Measurements from ENCODE around the gene USP10.

Gene USP10

GRCh38 chr16:84661418-84662060 is 38.3 kb upstream of the USP10 start:
- Histone ChIP-seq H3K4me3 (ENCODE audit: low read depth, low read length) (no peak overlapping the region), H3K27me3 (ENCODE audit: insufficient read depth, low read depth, severe bottlenecking) (no peaks in the 10 kb centered on the region), H3K27ac (no peak overlapping the region), H3K36me3 (no peaks in the 10 kb centered on the region), H3K9me3 (ENCODE audit: severe bottlenecking) (no peaks in the 10 kb centered on the region)
- TF ChIP-seq CTCF (IDR thresholded peaks at IDR 0.05; ENCODE audit: low read depth, low read length) = no peak
- no peak for DNase-seq

- no peak overlapping the region for H3K27ac ChIP-seq
- H3K27me3 ChIP-seq (ENCODE audit: insufficient read depth, low read depth, severe bottlenecking) = no peaks in the 10 kb centered on the region
- TF ChIP-seq CTCF (IDR thresholded peaks at IDR 0.05; ENCODE audit: low read depth, low read length) = no peak
- no peak for DNase-seq
- H3K36me3 ChIP-seq = no peaks in the 10 kb centered on the region
- no peak overlapping the region for H3K4me3 ChIP-seq (ENCODE audit: low read depth, low read length)
- H3K9me3 ChIP-seq (ENCODE audit: severe bottlenecking) = no peaks in the 10 kb centered on the region
These were observed 37.3 kb upstream of the USP10 start for GRCh38 chr16:84662471-84662870.

GRCh38 chr16:84663433-84664101 is 36.2 kb upstream of the USP10 start:
- H3K36me3 ChIP-seq = no peaks in the 10 kb centered on the region
- no peak overlapping the region for H3K27ac ChIP-seq
- TF ChIP-seq CTCF (IDR thresholded peaks at IDR 0.05; ENCODE audit: low read depth, low read length) = no peak
- no peak overlapping the region for H3K4me3 ChIP-seq (ENCODE audit: low read depth, low read length)
- DNase-seq = no peak
- H3K9me3 ChIP-seq (ENCODE audit: severe bottlenecking) = no peaks in the 10 kb centered on the region
- H3K27me3 ChIP-seq (ENCODE audit: insufficient read depth, low read depth, severe bottlenecking) = no peaks in the 10 kb centered on the region

GRCh38 chr16:84665359-84665758 is 34.4 kb upstream of the USP10 start:
- Histone ChIP-seq H3K36me3 (no peaks in the 10 kb centered on the region), H3K9me3 (ENCODE audit: severe bottlenecking) (no peaks in the 10 kb centered on the region), H3K27me3 (ENCODE audit: insufficient read depth, low read depth, severe bottlenecking) (no peaks in the 10 kb centered on the region), H3K4me3 (ENCODE audit: low read depth, low read length) (no peak overlapping the region), H3K27ac (no peak overlapping the region)
- no peak for TF ChIP-seq CTCF (IDR thresholded peaks at IDR 0.05; ENCODE audit: low read depth, low read length)
- DNase-seq = no peak

GRCh38 chr16:84665843-84666242 is 34.0 kb upstream of the USP10 start:
- no peaks in the 10 kb centered on the region for H3K27me3 ChIP-seq (ENCODE audit: insufficient read depth, low read depth, severe bottlenecking)
- TF ChIP-seq CTCF (IDR thresholded peaks at IDR 0.05; ENCODE audit: low read depth, low read length) = no peak
- no peak overlapping the region for H3K4me3 ChIP-seq (ENCODE audit: low read depth, low read length)
- no peaks in the 10 kb centered on the region for H3K9me3 ChIP-seq (ENCODE audit: severe bottlenecking)
- no peaks in the 10 kb centered on the region for H3K36me3 ChIP-seq
- no peak for DNase-seq
- no peak overlapping the region for H3K27ac ChIP-seq

Data from WERI-Rb-1 (cell line).